Astrocyte (in vitro differentiated cells and primary cell): ENCODE data around the gene KARS1. TPM values are rescaled to one million over a fixed set of nuclear protein-coding genes. Genes with fewer than 3 reads are reported as not detected.

Experiments
- DNase-seq: peaks from one replicate; pipeline ENCODE4 v3.0.0-alpha.2; 2010; ENCODE audit warnings: low read depth
- FAIRE-seq: peaks from 2 replicates; lab custom pipeline; 2011; peaks lifted over from hg19 to GRCh38; lab: Jason Lieb, UNC
- H2AFZ ChIP-seq: 2 replicates; pipeline ENCODE4 v1.6.0; 2012; ENCODE audit warnings: low read depth, low read length, inconsistent platforms
- H3K27ac ChIP-seq: 2 replicates; pipeline ENCODE4 v1.5.1; 2011; ENCODE audit warnings: low read depth, low read length, inconsistent platforms
- H3K27me3 ChIP-seq: 2 replicates; pipeline ENCODE4 v1.6.0; 2011; ENCODE audit warnings: low read length, inconsistent platforms; ENCODE audit not compliant: insufficient read depth
- H3K36me3 ChIP-seq: 2 replicates; pipeline ENCODE4 v1.5.1; 2011; ENCODE audit warnings: low read length, inconsistent platforms; ENCODE audit not compliant: insufficient read depth
- H3K4me1 ChIP-seq: 2 replicates; pipeline ENCODE4 v1.5.1; 2011; ENCODE audit warnings: low read length, inconsistent platforms; ENCODE audit not compliant: insufficient read depth
- H3K4me2 ChIP-seq: 2 replicates; pipeline ENCODE4 v1.6.0; 2012; ENCODE audit warnings: low read length, inconsistent platforms
- H3K4me3 ChIP-seq: 2 replicates; pipeline ENCODE4 v1.5.1; 2011; ENCODE audit warnings: low read depth, mild to moderate bottlenecking, low read length, inconsistent platforms; ENCODE audit not compliant: insufficient read depth
- H3K79me2 ChIP-seq: 2 replicates; pipeline ENCODE4 v1.6.0; 2012; ENCODE audit warnings: mild to moderate bottlenecking, low read length, inconsistent platforms; ENCODE audit not compliant: insufficient read depth
- H3K9ac ChIP-seq: 2 replicates; pipeline ENCODE4 v1.6.0; 2012; ENCODE audit warnings: mild to moderate bottlenecking, low read length, inconsistent platforms
- H3K9me3 ChIP-seq: 2 replicates; pipeline ENCODE4 v1.5.1; 2012; ENCODE audit warnings: low read depth, mild to moderate bottlenecking, low read length, inconsistent platforms; ENCODE audit not compliant: insufficient read depth
- H4K20me1 ChIP-seq: 2 replicates; pipeline ENCODE4 v1.6.0; 2012; ENCODE audit warnings: low read length, inconsistent platforms; ENCODE audit not compliant: insufficient read depth
- H3K27ac Mint-ChIP-seq: one replicate; pipeline ENCODE4 v1.8.0; 2021; ENCODE audit warnings: mild to moderate bottlenecking, mixed read lengths; ENCODE audit not compliant: unreplicated experiment
- H3K27me3 Mint-ChIP-seq: one replicate; pipeline ENCODE4 v1.8.0; 2021; ENCODE audit warnings: low read depth, mixed read lengths; ENCODE audit not compliant: unreplicated experiment
- H3K36me3 Mint-ChIP-seq: one replicate; pipeline ENCODE4 v1.8.0; 2021; ENCODE audit warnings: low read depth, mixed read lengths; ENCODE audit not compliant: unreplicated experiment
- H3K4me1 Mint-ChIP-seq: one replicate; pipeline ENCODE4 v1.8.0; 2021; ENCODE audit warnings: low read depth, mixed read lengths; ENCODE audit not compliant: unreplicated experiment
- H3K4me3 Mint-ChIP-seq: one replicate; pipeline ENCODE4 v1.8.0; 2021; ENCODE audit warnings: mild to moderate bottlenecking, moderate library complexity, mixed read lengths; ENCODE audit not compliant: unreplicated experiment
- H3K9me3 Mint-ChIP-seq: one replicate; pipeline ENCODE4 v1.8.0; 2021; ENCODE audit warnings: mild to moderate bottlenecking, mixed read lengths; ENCODE audit not compliant: unreplicated experiment
- EZH2 ChIP-seq: IDR thresholded peaks from 2 replicates; pipeline ENCODE4 v1.6.1; 2012; ENCODE audit warnings: mild to moderate bottlenecking, low read length, inconsistent platforms; ENCODE audit not compliant: insufficient read depth
- total RNA-seq: library from RNA; stranded (reverse); gene quantifications from 2 replicates; pipeline ENCODE4 v1.2.1, GENCODE V29; 2021
- TF ChIP-seq, protein P1 (sequence below): IDR thresholded peaks from 2 replicates; pipeline ENCODE4 v1.5.1; 2011; ENCODE audit warnings: low read depth, mild to moderate bottlenecking, inconsistent platforms, low read length, moderate library complexity; ENCODE audit not compliant: insufficient read depth

KARS1 gene
- total RNA-seq, 1 donor from 2014 or later = 155 TPM

GRCh38 chr16:75620326-75621169 lies 26.9 kb downstream of the KARS1 start:
- no peak for TF ChIP-seq EZH2
- TF ChIP-seq, protein P1, sequence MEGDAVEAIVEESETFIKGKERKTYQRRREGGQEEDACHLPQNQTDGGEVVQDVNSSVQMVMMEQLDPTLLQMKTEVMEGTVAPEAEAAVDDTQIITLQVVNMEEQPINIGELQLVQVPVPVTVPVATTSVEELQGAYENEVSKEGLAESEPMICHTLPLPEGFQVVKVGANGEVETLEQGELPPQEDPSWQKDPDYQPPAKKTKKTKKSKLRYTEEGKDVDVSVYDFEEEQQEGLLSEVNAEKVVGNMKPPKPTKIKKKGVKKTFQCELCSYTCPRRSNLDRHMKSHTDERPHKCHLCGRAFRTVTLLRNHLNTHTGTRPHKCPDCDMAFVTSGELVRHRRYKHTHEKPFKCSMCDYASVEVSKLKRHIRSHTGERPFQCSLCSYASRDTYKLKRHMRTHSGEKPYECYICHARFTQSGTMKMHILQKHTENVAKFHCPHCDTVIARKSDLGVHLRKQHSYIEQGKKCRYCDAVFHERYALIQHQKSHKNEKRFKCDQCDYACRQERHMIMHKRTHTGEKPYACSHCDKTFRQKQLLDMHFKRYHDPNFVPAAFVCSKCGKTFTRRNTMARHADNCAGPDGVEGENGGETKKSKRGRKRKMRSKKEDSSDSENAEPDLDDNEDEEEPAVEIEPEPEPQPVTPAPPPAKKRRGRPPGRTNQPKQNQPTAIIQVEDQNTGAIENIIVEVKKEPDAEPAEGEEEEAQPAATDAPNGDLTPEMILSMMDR = no peak
- H3K4me2 ChIP-seq = peak overlapping the region; percentile 91
- FAIRE-seq = no peak

DNA sequence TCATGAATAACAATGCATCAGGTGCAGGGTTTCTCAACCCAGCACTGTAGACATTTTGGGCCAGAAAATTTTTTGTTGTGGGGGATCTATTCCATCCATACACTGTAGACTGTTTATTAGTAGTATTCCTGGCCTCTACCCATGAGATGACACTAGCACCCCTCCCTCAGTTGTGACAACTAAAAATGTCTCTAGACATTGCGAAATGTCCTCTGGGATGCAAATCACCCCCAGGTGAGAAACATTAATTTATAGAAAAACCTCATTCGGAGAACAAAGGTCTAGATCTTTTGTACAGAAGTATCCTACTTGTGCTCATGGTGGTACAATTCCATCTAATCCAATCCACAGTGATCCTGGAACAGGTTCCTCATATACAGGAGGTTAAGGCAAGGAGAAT lies 28.7 kb downstream of the KARS1 start:
- H3K4me3 Mint-ChIP-seq = no peak overlapping the region
- no peaks in the 10 kb centered on the region for H3K27me3 Mint-ChIP-seq
- Histone ChIP-seq H3K4me3 (no peak overlapping the region), H4K20me1 (no peaks in the 10 kb centered on the region), H3K4me1 (peaks cover 6% of the 10 kb centered on the region), H3K4me2 (no peak overlapping the region), H3K27ac (no peak overlapping the region), H3K27me3 (no peaks in the 10 kb centered on the region), H3K9me3 (no peaks in the 10 kb centered on the region), H3K9ac (no peak overlapping the region), H3K36me3 (peaks cover 29% of the 10 kb centered on the region), H2AFZ (no peak overlapping the region), H3K79me2 (peaks cover 12% of the 10 kb centered on the region)
- FAIRE-seq = no peak
- peaks cover 11% of the 10 kb centered on the region for H3K4me1 Mint-ChIP-seq
- H3K36me3 Mint-ChIP-seq = peaks cover 18% of the 10 kb centered on the region
- no peak for TF ChIP-seq EZH2
- TF ChIP-seq, protein P1 = no peak
- no peak for DNase-seq
- no peaks in the 10 kb centered on the region for H3K9me3 Mint-ChIP-seq
- no peak overlapping the region for H3K27ac Mint-ChIP-seq

More at GRCh38 chr16:75620326-75621169, 26.9 kb downstream of the KARS1 start:
- H3K27ac ChIP-seq = no peak overlapping the region
- peaks cover 6% of the 10 kb centered on the region for H3K4me1 ChIP-seq
- peaks cover 12% of the 10 kb centered on the region for H3K79me2 ChIP-seq
- DNase-seq = no peak
- H3K9ac ChIP-seq = no peak overlapping the region
- H3K4me3 Mint-ChIP-seq = peak overlapping the region; percentile 34
- no peaks in the 10 kb centered on the region for H3K9me3 Mint-ChIP-seq
- peaks cover 26% of the 10 kb centered on the region for H3K36me3 ChIP-seq
- no peaks in the 10 kb centered on the region for H3K27me3 ChIP-seq
- H4K20me1 ChIP-seq = no peaks in the 10 kb centered on the region
- H3K4me1 Mint-ChIP-seq = peaks cover 8% of the 10 kb centered on the region
- no peak overlapping the region for H2AFZ ChIP-seq
- peaks cover 16% of the 10 kb centered on the region for H3K36me3 Mint-ChIP-seq
- H3K9me3 ChIP-seq = no peaks in the 10 kb centered on the region
- H3K27me3 Mint-ChIP-seq = no peaks in the 10 kb centered on the region
- no peak overlapping the region for H3K4me3 ChIP-seq
- H3K27ac Mint-ChIP-seq = no peak overlapping the region

GRCh38 chr16:75617121-75617520 lies 30.3 kb downstream of the KARS1 start:
- H3K9me3 ChIP-seq = no peaks in the 10 kb centered on the region
- H3K27me3 ChIP-seq = no peaks in the 10 kb centered on the region
- Mint-ChIP-seq H3K9me3 (no peaks in the 10 kb centered on the region), H3K27ac (no peak overlapping the region), H3K36me3 (peaks cover 28% of the 10 kb centered on the region), H3K27me3 (no peaks in the 10 kb centered on the region), H3K4me1 (peaks cover 9% of the 10 kb centered on the region), H3K4me3 (no peak overlapping the region)
- H3K27ac ChIP-seq = no peak overlapping the region
- no peak overlapping the region for H3K9ac ChIP-seq
- FAIRE-seq = no peak
- H3K79me2 ChIP-seq = peaks cover 7% of the 10 kb centered on the region
- H4K20me1 ChIP-seq = no peaks in the 10 kb centered on the region
- H3K4me2 ChIP-seq = no peak overlapping the region
- TF ChIP-seq EZH2 = no peak
- TF ChIP-seq, protein P1 = no peak
- DNase-seq = no peak
- peaks cover 2% of the 10 kb centered on the region for H3K4me1 ChIP-seq
- H3K36me3 ChIP-seq = peaks cover 39% of the 10 kb centered on the region
- H2AFZ ChIP-seq = no peak overlapping the region
- no peak overlapping the region for H3K4me3 ChIP-seq
